ENCODE results near the gene NRXN2.
A peak's percentile ranks its signal among the peaks of the same experiment; 100 is the strongest.

NRXN2 gene

DNA sequence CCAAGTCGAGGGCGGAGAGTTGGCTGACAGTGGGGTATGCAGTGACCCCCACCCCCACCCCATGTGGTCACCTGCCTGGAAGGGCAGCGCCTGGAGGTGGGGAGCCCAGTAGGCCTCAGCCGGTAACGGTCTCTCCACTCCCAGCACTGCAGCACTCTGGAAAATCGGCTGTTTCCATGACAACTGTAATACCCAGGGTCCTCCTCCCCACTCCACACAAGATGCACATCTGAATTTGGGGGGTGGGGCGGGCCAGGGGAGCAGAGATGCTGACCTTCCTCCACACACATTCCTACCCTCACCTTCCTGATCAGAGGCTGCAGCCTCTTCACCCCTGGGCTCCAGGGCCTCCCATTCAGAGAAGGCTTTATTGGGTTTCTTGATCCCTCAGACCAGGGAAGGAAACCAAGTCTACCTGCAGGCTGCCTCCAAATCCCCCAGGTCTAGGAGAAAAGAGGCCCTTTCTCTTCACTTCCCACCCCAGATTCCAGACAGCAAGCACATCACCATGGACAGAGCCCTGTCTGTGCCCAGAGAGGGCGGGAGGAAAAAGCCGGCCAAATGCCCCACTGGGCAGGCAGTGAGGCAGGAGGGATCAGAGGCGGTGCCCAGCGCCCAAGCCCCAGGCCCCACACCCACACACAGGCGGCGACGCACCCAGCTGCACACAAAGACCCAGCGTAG is 85.5 kb downstream of the NRXN2 start:
- TF ChIP-seq TAF1 (IDR thresholded peaks at IDR 0.05; ENCODE audit: borderline replicate concordance, insufficient read depth, low read length) (no peak), POLR2AphosphoS5 (IDR thresholded peaks at IDR 0.05; ENCODE audit: low read depth, low read length) (no peak), SIN3A (IDR thresholded peaks at IDR 0.05; ENCODE audit: borderline replicate concordance, insufficient read depth, low read length) (no peak)
- TF ChIP-seq, protein P1, sequence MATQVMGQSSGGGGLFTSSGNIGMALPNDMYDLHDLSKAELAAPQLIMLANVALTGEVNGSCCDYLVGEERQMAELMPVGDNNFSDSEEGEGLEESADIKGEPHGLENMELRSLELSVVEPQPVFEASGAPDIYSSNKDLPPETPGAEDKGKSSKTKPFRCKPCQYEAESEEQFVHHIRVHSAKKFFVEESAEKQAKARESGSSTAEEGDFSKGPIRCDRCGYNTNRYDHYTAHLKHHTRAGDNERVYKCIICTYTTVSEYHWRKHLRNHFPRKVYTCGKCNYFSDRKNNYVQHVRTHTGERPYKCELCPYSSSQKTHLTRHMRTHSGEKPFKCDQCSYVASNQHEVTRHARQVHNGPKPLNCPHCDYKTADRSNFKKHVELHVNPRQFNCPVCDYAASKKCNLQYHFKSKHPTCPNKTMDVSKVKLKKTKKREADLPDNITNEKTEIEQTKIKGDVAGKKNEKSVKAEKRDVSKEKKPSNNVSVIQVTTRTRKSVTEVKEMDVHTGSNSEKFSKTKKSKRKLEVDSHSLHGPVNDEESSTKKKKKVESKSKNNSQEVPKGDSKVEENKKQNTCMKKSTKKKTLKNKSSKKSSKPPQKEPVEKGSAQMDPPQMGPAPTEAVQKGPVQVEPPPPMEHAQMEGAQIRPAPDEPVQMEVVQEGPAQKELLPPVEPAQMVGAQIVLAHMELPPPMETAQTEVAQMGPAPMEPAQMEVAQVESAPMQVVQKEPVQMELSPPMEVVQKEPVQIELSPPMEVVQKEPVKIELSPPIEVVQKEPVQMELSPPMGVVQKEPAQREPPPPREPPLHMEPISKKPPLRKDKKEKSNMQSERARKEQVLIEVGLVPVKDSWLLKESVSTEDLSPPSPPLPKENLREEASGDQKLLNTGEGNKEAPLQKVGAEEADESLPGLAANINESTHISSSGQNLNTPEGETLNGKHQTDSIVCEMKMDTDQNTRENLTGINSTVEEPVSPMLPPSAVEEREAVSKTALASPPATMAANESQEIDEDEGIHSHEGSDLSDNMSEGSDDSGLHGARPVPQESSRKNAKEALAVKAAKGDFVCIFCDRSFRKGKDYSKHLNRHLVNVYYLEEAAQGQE (IDR thresholded peaks at IDR 0.05; ENCODE audit: insufficient read depth in 1 of 2, low read depth in 2 of 2, low read length in 2 of 2), result peak; percentile 41 to 83; a peak in 2 of 4 replicates

DNA sequence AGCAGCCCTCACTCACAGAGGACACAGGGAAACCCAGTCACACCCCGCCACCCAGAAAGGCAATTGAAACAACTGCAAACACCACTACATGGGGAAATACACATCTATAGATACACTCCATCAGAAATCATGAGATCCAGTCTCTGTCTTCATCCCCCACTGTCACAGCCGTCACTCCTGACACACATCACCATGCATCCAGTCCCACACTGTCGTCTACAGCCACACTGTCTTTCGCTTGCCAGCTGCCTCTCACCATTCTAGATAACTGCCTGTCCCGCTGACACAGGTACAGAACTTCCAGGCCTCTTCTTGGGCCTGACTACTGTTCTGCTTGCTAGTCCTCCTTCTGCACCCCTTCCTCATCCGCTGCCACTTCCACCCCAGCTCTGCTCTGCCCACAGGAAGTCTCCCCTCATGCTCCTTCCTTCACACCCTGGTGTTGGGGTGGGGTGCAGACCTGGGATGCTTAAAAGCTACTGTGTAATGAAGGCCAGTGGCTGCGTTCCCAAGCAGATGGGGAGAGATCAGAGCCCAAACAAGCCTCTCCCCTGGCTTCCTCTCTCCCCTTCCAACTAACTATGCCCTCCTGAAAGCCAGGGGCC is 89.3 kb downstream of the NRXN2 start:
- TF ChIP-seq POLR2AphosphoS5 (IDR thresholded peaks at IDR 0.05; ENCODE audit: low read depth, low read length), result no peak
- TF ChIP-seq FOXP2 (optimal IDR thresholded peaks at IDR 0.05; ENCODE audit: borderline replicate concordance, extremely low read depth, extremely low read length, insufficient read depth), result no peak
- TF ChIP-seq, protein P1 (IDR thresholded peaks at IDR 0.05; ENCODE audit: insufficient read depth in 1 of 2, low read depth in 2 of 2, low read length in 2 of 2), result no peak
- no peak for TF ChIP-seq SIN3A (IDR thresholded peaks at IDR 0.05; ENCODE audit: borderline replicate concordance, insufficient read depth, low read length)
- no peak for TF ChIP-seq TAF1 (IDR thresholded peaks at IDR 0.05; ENCODE audit: borderline replicate concordance, insufficient read depth, low read length)

DNA sequence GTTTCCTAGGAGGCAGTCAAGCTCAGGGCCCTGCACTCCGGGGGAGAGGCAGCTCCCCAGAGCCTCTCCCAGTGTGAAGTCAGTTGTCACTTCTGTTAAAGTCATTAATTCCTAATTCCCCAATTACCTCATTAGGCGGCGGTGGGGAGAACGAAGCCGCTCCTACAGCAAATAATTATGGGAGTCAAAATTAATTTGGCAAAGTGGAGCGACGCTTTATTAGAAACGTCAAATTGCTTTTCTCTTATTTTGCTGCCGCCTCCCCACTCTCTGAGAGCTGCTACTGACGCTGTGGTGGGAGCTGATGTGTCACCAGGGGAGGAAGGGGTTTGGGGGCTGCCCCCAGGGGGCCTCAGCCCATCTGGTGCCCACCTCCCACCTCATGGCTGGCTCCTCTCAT is 90.3 kb downstream of the NRXN2 start:
- TF ChIP-seq, protein P1 (IDR thresholded peaks at IDR 0.05; ENCODE audit: insufficient read depth in 1 of 2, low read depth in 2 of 2, low read length in 2 of 2), result no peak
- TF ChIP-seq FOXP2 (optimal IDR thresholded peaks at IDR 0.05; ENCODE audit: borderline replicate concordance, extremely low read depth, extremely low read length, insufficient read depth) (no peak), TAF1 (IDR thresholded peaks at IDR 0.05; ENCODE audit: borderline replicate concordance, insufficient read depth, low read length) (no peak), SIN3A (IDR thresholded peaks at IDR 0.05; ENCODE audit: borderline replicate concordance, insufficient read depth, low read length) (no peak), POLR2AphosphoS5 (IDR thresholded peaks at IDR 0.05; ENCODE audit: low read depth, low read length) (no peak)

DNA sequence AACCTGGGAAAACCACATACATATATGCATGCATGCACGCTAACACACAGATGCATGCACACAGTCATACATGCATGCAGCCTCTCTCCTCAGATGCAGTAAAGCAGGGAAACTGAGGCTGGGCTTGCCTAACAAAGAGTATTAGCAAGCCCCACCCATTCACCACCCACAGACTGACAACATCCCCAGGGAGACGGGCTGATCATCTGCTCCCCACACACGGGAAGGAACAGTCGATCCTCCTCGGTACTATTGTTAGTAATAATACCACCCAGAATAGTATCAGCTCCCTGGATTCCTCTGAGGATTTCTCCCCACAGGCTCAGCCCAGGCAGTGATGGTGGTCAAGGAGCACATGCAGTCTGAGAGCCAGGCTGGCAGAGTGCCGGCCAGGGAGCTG is 90.8 kb downstream of the NRXN2 start:
- TF ChIP-seq FOXP2 (optimal IDR thresholded peaks at IDR 0.05; ENCODE audit: borderline replicate concordance, extremely low read depth, extremely low read length, insufficient read depth) (no peak), SIN3A (IDR thresholded peaks at IDR 0.05; ENCODE audit: borderline replicate concordance, insufficient read depth, low read length) (no peak), POLR2AphosphoS5 (IDR thresholded peaks at IDR 0.05; ENCODE audit: low read depth, low read length) (no peak), TAF1 (IDR thresholded peaks at IDR 0.05; ENCODE audit: borderline replicate concordance, insufficient read depth, low read length) (no peak)
- TF ChIP-seq, protein P1 (IDR thresholded peaks at IDR 0.05; ENCODE audit: insufficient read depth in 1 of 2, low read depth in 2 of 2, low read length in 2 of 2), result no peak
